K562 (cell line): ENCODE results near the gene HSD17B8. TPM values are rescaled to one million over a fixed set of nuclear protein-coding genes. Genes with fewer than 3 reads are reported as not detected.

Experiments used
- BRD9 ChIP-seq: fragments of 450-650 bp; IDR thresholded peaks from 2 replicates; pipeline ENCODE4 v1.6.1; 2018; ENCODE audit warnings: low read depth; ENCODE audit not compliant: partially characterized antibody
- FOXK2 ChIP-seq, 2 experiments: fragments of 450-650 bp; IDR thresholded peaks in 1 of 2; conservative IDR thresholded peaks in 1 of 2; 2 replicates each; pipeline ENCODE4 v1.6.1; 2016; ENCODE audit warnings: low read depth in 2 of 2, mild to moderate bottlenecking in 1 of 2
- MGA ChIP-seq: fragments of 450-650 bp; IDR thresholded peaks from 2 replicates; pipeline ENCODE4 v1.6.1; 2016; ENCODE audit warnings: mild to moderate bottlenecking, moderate library complexity
- MTF1 ChIP-seq: fragments of 250-450 bp; sonication (Bioruptor Pico); IDR thresholded peaks from 2 replicates; pipeline ENCODE4 v1.9.0; 2021; ENCODE audit warnings: moderate library complexity, mild to moderate bottlenecking, inconsistent platforms, borderline replicate concordance
- SFPQ ChIP-seq: fragments of 200-400 bp; formaldehyde crosslinking; IDR thresholded peaks from 2 replicates; pipeline ENCODE4 v1.6.1; 2017; ENCODE audit warnings: mild to moderate bottlenecking, low read depth, low read length, moderate library complexity
- polyA plus RNA-seq, 8 experiments: library from polyadenylated mRNA; depleted of rRNA in 4 of 8; stranded (reverse) in 5 of 8; unstranded in 3 of 8; fragments of >200 nt; fragmentation: Nextera tagmentation in 2 of 8; fragmentation: Illumina TruSeq in 1 of 8; extraction: Ambion mirVana in 2 of 8; extraction: Trizol in 1 of 8; gene quantifications; 2 replicates each; pipeline versions ENCODE4 v1.2.1 to v1.2.3, GENCODE V29; 2011 to 2014; ENCODE audit warnings: inconsistent platforms in 1 of 8, missing spikeins in 1 of 8
- total RNA-seq, 7 experiments: library from RNA; depleted of rRNA in 6 of 7; stranded (reverse); fragments of >200 nt in 6 of 7; fragmentation: Illumina TruSeq in 2 of 7; extraction: Trizol in 2 of 7; gene quantifications; 2 replicates each; pipeline versions ENCODE4 v1.2.1 to v1.2.3, GENCODE V29; 2011 to 2021; ENCODE audit warnings: low replicate concordance in 1 of 7

The HSD17B8 gene
- total and polyA plus RNA-seq, 9 of the 15 experiments (the other 6 are each of a cell fraction or from before 2014, with no cell fraction given): 3.7 to 35.2 (median 14.2) TPM

DNA sequence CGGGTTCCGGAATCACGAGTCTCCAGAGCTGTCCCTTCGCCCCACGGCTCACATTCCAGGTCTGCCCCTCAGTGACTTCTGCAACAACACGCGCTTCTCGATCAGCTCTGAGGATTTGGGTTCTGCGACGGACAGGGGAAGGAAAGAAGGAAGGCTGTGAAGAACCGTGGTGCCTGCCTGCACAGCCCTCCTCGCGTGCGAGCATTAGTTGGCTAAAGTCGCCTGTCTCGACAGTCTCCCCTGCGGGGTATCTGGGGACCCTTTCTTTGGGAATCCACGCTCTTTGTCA lies 44.1 kb downstream of the HSD17B8 start (continued):
- TF ChIP-seq BRD9 (no peak), MGA (peak; percentile 91), SFPQ (no peak), MTF1 (CRISPR knock-in tag) (no peak), FOXK2 (conservative IDR thresholded peaks at IDR 0.05 in 1 of 2, IDR thresholded peaks at IDR 0.05 in 1 of 2; ENCODE audit: low read depth in 2 of 2) (peak in 1 of 2 experiments; percentile 7; a peak in 1 of 4 replicates)
